Testis (tissue), 2 donors: Measurements from ENCODE around the gene KIAA1671.

Experiments
- CTCF ChIP-seq, 3 experiments: fragments of 450-650 bp in 2 of 3; fragments of 200-600 bp in 1 of 3; sonication (generic) in 1 of 3; IDR thresholded peaks; one replicate each; pipeline ENCODE4 v1.5.1; 2016 to 2019; ENCODE audit warnings: antibody characterized with exemption in 3 of 3, mild to moderate bottlenecking in 2 of 3, moderate library complexity in 1 of 3
- POLR2A ChIP-seq: fragments of 450-650 bp; IDR thresholded peaks from one replicate; pipeline ENCODE4 v1.6.1; 2017; ENCODE audit warnings: antibody characterized with exemption, mild to moderate bottlenecking, moderate library complexity

GRCh38 chr22:25228822-25229221, 276.3 kb downstream of the KIAA1671 start:
- TF ChIP-seq CTCF (IDR thresholded peaks at IDR 0.05): no peak
- TF ChIP-seq POLR2A: no peak
